HG02970 (cell line): ENCODE data around the gene PRR30.

Experiments used
- ATAC-seq: cut with Tn5 transposase; IDR thresholded peaks from one replicate; pipeline ENCODE4 v1.9.1; 2021; ENCODE audit warnings: mild to moderate bottlenecking, moderate library complexity, moderate number of reproducible peaks; ENCODE audit not compliant: unreplicated experiment, low FRiP score

PRR30 gene

GRCh38 chr2:27100036-27100435, 39.2 kb downstream of the PRR30 start:
- ATAC-seq: no peak

GRCh38 chr2:27099334-27099955, 39.8 kb downstream of the PRR30 start:
- no peak for ATAC-seq

GRCh38 chr2:27097341-27097740, 41.9 kb downstream of the PRR30 start:
- no peak for ATAC-seq

- ATAC-seq: no peak
Measured at GRCh38 chr2:27096748-27097297, 42.4 kb downstream of the PRR30 start.

GRCh38 chr2:27095745-27096651, 43.2 kb downstream of the PRR30 start:
- no peak for ATAC-seq

- no peak for ATAC-seq
Measured at GRCh38 chr2:27095427-27095744, 43.8 kb downstream of the PRR30 start.

- no peak for ATAC-seq
Measured at GRCh38 chr2:27094353-27094984, 44.7 kb downstream of the PRR30 start.

GRCh38 chr2:27093430-27094352, 45.5 kb downstream of the PRR30 start:
- ATAC-seq: no peak

GRCh38 chr2:27092696-27093429, 46.3 kb downstream of the PRR30 start:
- ATAC-seq: no peak

- no peak for ATAC-seq
Measured at GRCh38 chr2:27091746-27092695, 47.2 kb downstream of the PRR30 start.

GRCh38 chr2:27089111-27089954, 49.9 kb downstream of the PRR30 start:
- no peak for ATAC-seq

- ATAC-seq: no peak
Measured at GRCh38 chr2:27088634-27089033, 50.6 kb downstream of the PRR30 start.

- ATAC-seq: no peak
Measured at GRCh38 chr2:27087823-27088410, 51.3 kb downstream of the PRR30 start.
